ENCODE data around the gene LRRTM4.

Gene LRRTM4

GRCh38 chr2:77567723-77568122, 45.5 kb upstream of the LRRTM4 start:
- TF ChIP-seq ZNF565 (CRISPR knock-in tag; conservative IDR thresholded peaks at IDR 0.05; ENCODE audit: low read depth) (no peak), PATZ1 (CRISPR knock-in tag; IDR thresholded peaks at IDR 0.05; ENCODE audit: borderline replicate concordance) (no peak), CSDC2 (CRISPR knock-in tag; IDR thresholded peaks at IDR 0.05) (no peak), ZNF70 (CRISPR knock-in tag; IDR thresholded peaks at IDR 0.05) (no peak), ARNTL (CRISPR knock-in tag; IDR thresholded peaks at IDR 0.05; ENCODE audit: borderline replicate concordance, low read depth) (no peak), BACH2 (CRISPR knock-in tag; IDR thresholded peaks at IDR 0.05; ENCODE audit: borderline replicate concordance) (no peak), ZC3H10 (CRISPR knock-in tag; IDR thresholded peaks at IDR 0.05) (no peak)
- no peak for ATAC-seq

- ATAC-seq = no peak
- TF ChIP-seq GLIS3 (CRISPR knock-in tag; IDR thresholded peaks at IDR 0.05) = no peak
- no peak for TF ChIP-seq CSDC2 (CRISPR knock-in tag; IDR thresholded peaks at IDR 0.05)
- no peak for TF ChIP-seq ARNTL (CRISPR knock-in tag; IDR thresholded peaks at IDR 0.05; ENCODE audit: borderline replicate concordance, low read depth)
- no peak for TF ChIP-seq OSR1 (CRISPR knock-in tag; IDR thresholded peaks at IDR 0.05)
- no peak for TF ChIP-seq PPARA (CRISPR knock-in tag; IDR thresholded peaks at IDR 0.05; ENCODE audit: borderline replicate concordance)
- no peak for TF ChIP-seq BACH2 (CRISPR knock-in tag; IDR thresholded peaks at IDR 0.05; ENCODE audit: borderline replicate concordance)
- TF ChIP-seq ZFP3 (CRISPR knock-in tag; IDR thresholded peaks at IDR 0.05) = no peak
- TF ChIP-seq TSHZ2 (CRISPR knock-in tag; IDR thresholded peaks at IDR 0.05) = no peak
- TF ChIP-seq ZNF565 (CRISPR knock-in tag; conservative IDR thresholded peaks at IDR 0.05; ENCODE audit: low read depth) = no peak
- TF ChIP-seq ZNF8 (CRISPR knock-in tag; IDR thresholded peaks at IDR 0.05) = no peak
- no peak for TF ChIP-seq CREB5 (CRISPR knock-in tag; IDR thresholded peaks at IDR 0.05; ENCODE audit: low read depth)
- TF ChIP-seq ZFP30 (CRISPR knock-in tag; IDR thresholded peaks at IDR 0.05) = no peak
- no peak for TF ChIP-seq RARB (CRISPR knock-in tag; IDR thresholded peaks at IDR 0.05)
These were observed 44.4 kb upstream of the LRRTM4 start for GRCh38 chr2:77566582-77566981.

GRCh38 chr2:77566131-77566530, 44.0 kb upstream of the LRRTM4 start:
- no peak for ATAC-seq
- TF ChIP-seq PATZ1 (CRISPR knock-in tag; IDR thresholded peaks at IDR 0.05; ENCODE audit: borderline replicate concordance) = no peak
- no peak for TF ChIP-seq ZC3H10 (CRISPR knock-in tag; IDR thresholded peaks at IDR 0.05)
- no peak for TF ChIP-seq ZFP30 (CRISPR knock-in tag; IDR thresholded peaks at IDR 0.05)
- TF ChIP-seq CSDC2 (CRISPR knock-in tag; IDR thresholded peaks at IDR 0.05) = no peak
- TF ChIP-seq TSHZ2 (CRISPR knock-in tag; IDR thresholded peaks at IDR 0.05) = no peak
- no peak for TF ChIP-seq SNAI2 (CRISPR knock-in tag; IDR thresholded peaks at IDR 0.05)
- no peak for TF ChIP-seq CREB5 (CRISPR knock-in tag; IDR thresholded peaks at IDR 0.05; ENCODE audit: low read depth)
- no peak for TF ChIP-seq ZNF70 (CRISPR knock-in tag; IDR thresholded peaks at IDR 0.05)
- no peak for TF ChIP-seq ISL1 (CRISPR knock-in tag; IDR thresholded peaks at IDR 0.05)
- TF ChIP-seq TOX (CRISPR knock-in tag; IDR thresholded peaks at IDR 0.05; ENCODE audit: borderline replicate concordance) = no peak
- no peak for TF ChIP-seq TCF4 (CRISPR knock-in tag; IDR thresholded peaks at IDR 0.05; ENCODE audit: borderline replicate concordance)
- no peak for TF ChIP-seq ZNF8 (CRISPR knock-in tag; IDR thresholded peaks at IDR 0.05)
- no peak for TF ChIP-seq ZFP3 (CRISPR knock-in tag; IDR thresholded peaks at IDR 0.05)
- no peak for TF ChIP-seq CSRNP3 (CRISPR knock-in tag; IDR thresholded peaks at IDR 0.05)
- TF ChIP-seq ZNF565 (CRISPR knock-in tag; conservative IDR thresholded peaks at IDR 0.05; ENCODE audit: low read depth) = no peak
- TF ChIP-seq ARNTL (CRISPR knock-in tag; IDR thresholded peaks at IDR 0.05; ENCODE audit: borderline replicate concordance, low read depth) = no peak
